Astrocyte (in vitro differentiated cells and primary cell): ENCODE measurements around the gene POU6F1.

Source experiments
- CTCF ChIP-seq: IDR thresholded peaks from 2 replicates; pipeline ENCODE4 v1.5.1; 2011; ENCODE audit warnings: low read depth, mild to moderate bottlenecking, inconsistent platforms, low read length, moderate library complexity; ENCODE audit not compliant: insufficient read depth
- EZH2 ChIP-seq: IDR thresholded peaks from 2 replicates; pipeline ENCODE4 v1.6.1; 2012; ENCODE audit warnings: mild to moderate bottlenecking, low read length, inconsistent platforms; ENCODE audit not compliant: insufficient read depth

GRCh38 chr12:51202718-51203117 is 15.1 kb downstream of the POU6F1 start:
- TF ChIP-seq CTCF (no peak), EZH2 (no peak)
